DND-41 (cell line): ENCODE measurements around the gene TNN.

Source experiments
- ATAC-seq: fragments of 200-7000 bp; cut with Tn5 transposase; 3 replicates; pipeline ENCODE4 v1.9.1; 2021; ENCODE audit warnings: low read depth; ENCODE audit not compliant: insufficient read depth
- DNase-seq: peaks from one replicate; pipeline ENCODE4 v3.0.0-alpha.2; 2020
- H2AFZ ChIP-seq: 2 replicates; pipeline ENCODE4 v1.6.0; 2012; ENCODE audit warnings: low read depth, low read length
- H3K27ac ChIP-seq: 2 replicates; pipeline ENCODE4 v1.5.1; 2012; ENCODE audit warnings: low read length, inconsistent platforms
- H3K27me3 ChIP-seq: fragments of 200-600 bp; sonication (generic); 2 replicates; pipeline ENCODE4 v1.6.0; 2012; ENCODE audit warnings: low read length, mild to moderate bottlenecking, inconsistent platforms; ENCODE audit not compliant: insufficient read depth, poor library complexity
- H3K36me3 ChIP-seq: 2 replicates; pipeline ENCODE4 v1.5.1; 2012; ENCODE audit warnings: low read length, inconsistent platforms; ENCODE audit not compliant: insufficient read depth
- H3K4me1 ChIP-seq: 2 replicates; pipeline ENCODE4 v1.5.1; 2012; ENCODE audit warnings: mild to moderate bottlenecking, low read length; ENCODE audit not compliant: insufficient read depth
- H3K4me2 ChIP-seq: 2 replicates; pipeline ENCODE4 v1.6.0; 2012; ENCODE audit warnings: mild to moderate bottlenecking, moderate library complexity, low read length, inconsistent platforms; ENCODE audit not compliant: insufficient read depth
- H3K4me3 ChIP-seq, 2 experiments: fragments of 200-600 bp in 1 of 2; shearing (Covaris generic) in 1 of 2; 2 replicates each; pipeline ENCODE4 v1.5.1; 2012 to 2016; ENCODE audit warnings: inconsistent platforms in 2 of 2, low read length in 2 of 2, mild to moderate bottlenecking in 2 of 2, low read depth in 1 of 2, moderate library complexity in 1 of 2
- H3K79me2 ChIP-seq: 2 replicates; pipeline ENCODE4 v1.6.0; 2012; ENCODE audit warnings: low read length, inconsistent platforms; ENCODE audit not compliant: insufficient read depth
- H3K9ac ChIP-seq: 2 replicates; pipeline ENCODE4 v1.6.0; 2012; ENCODE audit warnings: low read depth, mild to moderate bottlenecking, inconsistent platforms, low read length, moderate library complexity
- H3K9me3 ChIP-seq: 2 replicates; pipeline ENCODE4 v1.5.1; 2012; ENCODE audit warnings: low read length, moderate library complexity, mild to moderate bottlenecking, inconsistent platforms; ENCODE audit not compliant: insufficient read depth, severe bottlenecking
- H4K20me1 ChIP-seq: 2 replicates; pipeline ENCODE4 v1.6.0; 2012; ENCODE audit warnings: low read length; ENCODE audit not compliant: insufficient read depth
- CTCF ChIP-seq: IDR thresholded peaks from 2 replicates; pipeline ENCODE4 v1.5.1; 2012; ENCODE audit warnings: borderline replicate concordance, low read length, moderate library complexity, mild to moderate bottlenecking; ENCODE audit not compliant: poor library complexity, severe bottlenecking; ENCODE audit errors: extremely low read depth
- EZH2 ChIP-seq: IDR thresholded peaks from 3 replicates; pipeline ENCODE4 v1.6.1; 2012; ENCODE audit warnings: borderline replicate concordance, low read depth, mild to moderate bottlenecking, moderate library complexity, low read length, inconsistent platforms; ENCODE audit not compliant: severe bottlenecking

The TNN gene

GRCh38 chr1:175114996-175115395 lies 47.4 kb downstream of the TNN start:
- no peak overlapping the region for H3K4me2 ChIP-seq
- no peak overlapping the region for H2AFZ ChIP-seq
- no peaks in the 10 kb centered on the region for H3K36me3 ChIP-seq
- TF ChIP-seq CTCF (no peak), EZH2 (no peak)
- no peak overlapping the region for H3K27ac ChIP-seq
- DNase-seq = no peak
- H3K4me3 ChIP-seq = no peak overlapping the region
- H4K20me1 ChIP-seq = no peaks in the 10 kb centered on the region
- no peaks in the 10 kb centered on the region for H3K4me1 ChIP-seq
- H3K27me3 ChIP-seq = no peaks in the 10 kb centered on the region
- H3K9ac ChIP-seq = no peak overlapping the region
- no peaks in the 10 kb centered on the region for H3K9me3 ChIP-seq
- H3K79me2 ChIP-seq = no peaks in the 10 kb centered on the region
- ATAC-seq = no peak

DNA sequence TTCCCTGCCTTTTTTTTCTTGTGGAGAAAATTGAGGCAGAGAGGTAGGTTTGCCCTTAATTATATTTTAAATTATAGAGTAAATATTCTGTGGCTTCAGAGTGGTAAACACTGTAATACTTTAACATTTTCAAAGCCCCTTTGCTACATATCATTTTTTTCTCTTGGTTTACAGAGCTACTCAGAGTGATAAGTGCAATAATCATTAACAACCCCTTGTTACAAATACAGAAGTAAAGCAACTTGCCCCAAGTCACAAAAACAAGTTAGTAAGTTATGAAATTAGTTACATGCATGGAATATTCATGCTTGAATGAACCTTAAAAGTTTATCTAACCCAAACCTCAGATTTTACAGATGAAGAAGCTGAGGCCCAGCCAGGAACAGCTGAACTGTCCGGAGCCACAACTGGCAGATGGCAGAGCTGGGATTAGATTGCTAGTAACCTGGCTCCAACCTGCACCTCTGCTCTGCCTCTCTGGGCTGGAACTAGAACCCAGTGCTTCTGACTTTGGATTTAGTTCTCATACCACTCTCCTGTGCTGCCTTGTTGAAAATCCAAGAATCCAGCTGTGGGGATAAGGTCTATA lies 48.7 kb downstream of the TNN start:
- Histone ChIP-seq H3K27me3 (no peaks in the 10 kb centered on the region), H3K79me2 (no peaks in the 10 kb centered on the region), H3K9me3 (no peaks in the 10 kb centered on the region), H3K9ac (no peak overlapping the region), H2AFZ (no peak overlapping the region), H3K36me3 (no peaks in the 10 kb centered on the region), H3K4me1 (no peaks in the 10 kb centered on the region), H3K4me3 (no peak overlapping the region), H4K20me1 (no peaks in the 10 kb centered on the region), H3K4me2 (no peak overlapping the region), H3K27ac (no peak overlapping the region)
- no peak for TF ChIP-seq CTCF
- TF ChIP-seq EZH2 = no peak
- no peak for ATAC-seq
- DNase-seq = no peak

GRCh38 chr1:175116903-175117302 lies 49.3 kb downstream of the TNN start:
- DNase-seq = no peak
- H3K27me3 ChIP-seq = no peaks in the 10 kb centered on the region
- no peak for ATAC-seq

More at GRCh38 chr1:175116903-175117302, 49.3 kb downstream of the TNN start:
- Histone ChIP-seq H3K27ac (no peak overlapping the region), H3K4me2 (no peak overlapping the region), H3K9ac (no peak overlapping the region), H3K4me1 (no peaks in the 10 kb centered on the region), H3K79me2 (no peaks in the 10 kb centered on the region), H3K4me3 (no peak overlapping the region), H4K20me1 (no peaks in the 10 kb centered on the region), H2AFZ (no peak overlapping the region), H3K9me3 (no peaks in the 10 kb centered on the region), H3K36me3 (no peaks in the 10 kb centered on the region)
- no peak for TF ChIP-seq EZH2
- no peak for TF ChIP-seq CTCF
